Renal cortex interstitium (tissue), 11 donors: ENCODE measurements around the gene TBC1D2B. TPM values are rescaled to one million over a fixed set of nuclear protein-coding genes. Genes with fewer than 3 reads are reported as not detected.

Experiments
- DNase-seq, 11 donors: peaks; one replicate each; pipeline ENCODE4 v3.0.0-alpha.2; 2013; ENCODE audit warnings: low read depth in 9 of 11, low spot score in 4 of 11; ENCODE audit errors: extremely low read depth in 1 of 11
- polyA plus RNA-seq, 3 donors: library from polyadenylated mRNA; unstranded; fragments of 120-200 nt; gene quantifications; one replicate each; pipeline ENCODE4 v1.2.1, GENCODE V29; 2013; ENCODE audit not compliant: insufficient read length in 3 of 3

TBC1D2B gene
- polyA plus RNA-seq, 3 donors = 27.7 to 30.5 (median 29.8) TPM

DNA sequence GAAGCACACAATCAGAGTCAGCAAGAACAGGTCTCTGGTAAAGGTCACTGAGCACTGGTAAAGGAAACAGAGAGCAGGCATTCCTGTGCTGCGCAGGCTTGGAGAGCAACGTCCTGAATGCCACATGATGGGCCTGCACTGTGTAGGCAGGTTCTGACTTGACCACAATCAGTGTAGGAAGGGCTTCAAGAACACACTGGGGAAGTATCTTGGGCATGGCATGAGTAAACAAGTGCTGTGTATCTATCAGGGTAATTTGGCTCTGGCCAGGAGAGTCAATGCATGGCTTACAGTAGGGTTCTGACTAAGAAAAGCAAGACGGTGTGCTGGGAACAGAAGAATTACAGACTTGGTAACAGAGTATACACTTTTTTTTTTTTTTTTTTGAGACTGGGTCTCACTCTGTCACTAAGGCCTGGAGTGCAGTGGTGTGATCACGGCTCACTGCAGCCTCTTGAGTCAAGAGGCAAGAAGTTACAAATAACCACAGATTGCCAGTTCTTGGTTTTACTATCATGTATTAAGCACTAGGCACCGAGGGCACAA is 30.6 kb downstream of the TBC1D2B start:
- DNase-seq = no peak

DNA sequence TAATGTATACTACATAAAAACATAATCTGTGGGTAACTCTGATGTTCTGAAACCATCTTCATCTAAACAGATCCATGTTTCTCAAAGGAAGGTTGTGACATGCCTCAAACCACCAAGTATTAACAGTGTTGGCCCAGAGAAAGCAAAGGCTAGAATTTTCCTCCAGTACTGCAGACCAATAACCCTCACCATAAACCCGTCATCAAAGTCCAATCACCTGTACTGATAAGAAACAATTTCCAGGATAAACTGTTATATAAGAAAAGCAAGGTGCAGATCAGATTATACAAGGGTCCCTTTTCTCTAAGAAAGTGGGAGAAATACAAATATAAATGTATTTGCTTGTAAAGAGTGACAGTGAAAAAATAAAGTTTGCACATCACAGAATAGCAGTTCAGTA is 32.3 kb downstream of the TBC1D2B start:
- DNase-seq = no peak

DNA sequence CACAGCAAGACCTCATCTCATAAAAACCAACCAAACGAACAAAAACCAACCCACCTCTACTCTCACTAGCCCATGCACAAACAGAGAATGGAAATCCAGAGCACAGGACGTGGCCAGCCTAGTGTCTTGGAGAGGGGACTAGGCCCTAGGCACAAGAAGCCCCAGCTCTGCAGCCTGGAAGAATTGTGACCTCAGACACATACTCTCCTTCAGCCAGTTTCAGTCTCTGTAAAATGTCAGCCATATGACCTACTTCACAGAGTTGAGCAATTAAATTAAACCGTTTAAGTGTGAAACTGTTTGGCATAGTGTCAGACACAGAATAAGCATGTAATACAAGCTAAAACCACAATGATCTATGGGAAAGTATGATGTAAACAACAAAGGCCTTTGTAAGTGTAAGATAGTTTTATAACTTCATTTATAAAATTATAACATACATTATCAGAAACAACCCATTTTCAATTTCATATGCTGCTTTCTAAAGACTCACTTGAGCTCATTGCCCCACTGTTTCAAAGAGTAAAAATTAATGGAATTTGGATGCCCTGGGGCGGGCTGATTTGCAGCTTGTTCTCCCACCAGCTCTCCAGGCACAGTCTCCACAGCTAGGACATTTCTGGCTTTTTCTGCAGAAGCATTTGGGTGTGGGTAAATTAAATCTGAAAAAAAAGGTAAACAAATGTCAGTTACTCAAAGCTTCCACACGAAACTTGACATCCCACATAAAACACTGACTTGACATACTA is 32.9 kb downstream of the TBC1D2B start:
- no peak for DNase-seq

GRCh38 chr15:78041946-78042345 is 35.6 kb downstream of the TBC1D2B start:
- DNase-seq = no peak

- no peak for DNase-seq
Measured at GRCh38 chr15:78040653-78041244, 36.8 kb downstream of the TBC1D2B start.

- no peak for DNase-seq
Measured at GRCh38 chr15:78038585-78039247, 38.8 kb downstream of the TBC1D2B start.

DNA sequence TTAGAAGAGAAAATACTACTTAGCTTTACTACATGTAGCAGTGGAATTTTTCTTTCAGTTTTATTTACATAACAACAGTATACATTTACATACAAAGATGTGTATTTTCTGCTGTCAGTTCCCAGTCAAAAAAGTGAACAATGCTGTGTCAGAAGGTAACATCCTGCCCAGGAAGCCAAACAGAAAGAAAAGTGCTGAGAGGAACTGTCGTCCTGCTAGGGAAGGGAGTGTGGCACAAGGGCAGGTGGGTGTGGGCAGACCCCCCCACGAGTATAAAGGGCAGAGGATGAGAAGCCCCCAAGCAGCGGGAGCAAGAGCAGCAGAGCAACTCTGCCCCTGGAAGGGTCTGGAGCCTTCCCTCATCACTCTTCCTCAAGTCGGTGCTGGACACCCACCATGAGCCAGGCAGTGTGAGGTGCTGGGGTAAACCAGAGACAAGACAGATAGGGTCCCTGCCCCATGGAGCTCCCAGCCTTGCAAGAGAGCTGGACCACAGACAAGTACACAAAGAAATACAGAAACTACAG is 39.7 kb downstream of the TBC1D2B start:
- no peak for DNase-seq

- DNase-seq = no peak
Measured at GRCh38 chr15:78037328-78037727, 40.2 kb downstream of the TBC1D2B start.

- no peak for DNase-seq
Measured at GRCh38 chr15:78035861-78036476, 41.5 kb downstream of the TBC1D2B start.

GRCh38 chr15:78035321-78035751 is 42.2 kb downstream of the TBC1D2B start:
- DNase-seq = no peak

- peak in 5 of 11 donors; percentile 39 to 67 (median 59) for DNase-seq
Measured at GRCh38 chr15:78034495-78035191, 42.9 kb downstream of the TBC1D2B start.

- DNase-seq = no peak
Measured at GRCh38 chr15:78033864-78034263, 43.6 kb downstream of the TBC1D2B start.

GRCh38 chr15:78032671-78033070 is 44.8 kb downstream of the TBC1D2B start:
- no peak for DNase-seq

GRCh38 chr15:78024883-78025282 is 52.6 kb downstream of the TBC1D2B start:
- no peak for DNase-seq

DNA sequence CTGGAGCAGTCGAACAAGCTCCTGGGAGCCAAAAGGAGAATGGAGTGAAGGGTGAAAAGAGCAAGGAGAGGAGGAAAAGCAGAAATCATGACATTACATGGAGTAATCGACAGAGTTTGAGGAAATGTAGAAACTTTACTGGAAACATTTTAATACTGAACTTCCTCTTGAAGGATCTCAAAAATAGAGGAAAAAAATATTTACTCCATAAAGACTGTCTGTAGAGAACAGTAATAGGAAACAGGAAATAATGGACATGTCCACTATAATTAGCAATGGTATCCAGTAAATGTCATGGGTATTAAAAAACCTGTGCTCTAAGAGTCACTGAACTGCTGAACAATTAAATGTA is 53.0 kb downstream of the TBC1D2B start:
- DNase-seq = no peak

DNA sequence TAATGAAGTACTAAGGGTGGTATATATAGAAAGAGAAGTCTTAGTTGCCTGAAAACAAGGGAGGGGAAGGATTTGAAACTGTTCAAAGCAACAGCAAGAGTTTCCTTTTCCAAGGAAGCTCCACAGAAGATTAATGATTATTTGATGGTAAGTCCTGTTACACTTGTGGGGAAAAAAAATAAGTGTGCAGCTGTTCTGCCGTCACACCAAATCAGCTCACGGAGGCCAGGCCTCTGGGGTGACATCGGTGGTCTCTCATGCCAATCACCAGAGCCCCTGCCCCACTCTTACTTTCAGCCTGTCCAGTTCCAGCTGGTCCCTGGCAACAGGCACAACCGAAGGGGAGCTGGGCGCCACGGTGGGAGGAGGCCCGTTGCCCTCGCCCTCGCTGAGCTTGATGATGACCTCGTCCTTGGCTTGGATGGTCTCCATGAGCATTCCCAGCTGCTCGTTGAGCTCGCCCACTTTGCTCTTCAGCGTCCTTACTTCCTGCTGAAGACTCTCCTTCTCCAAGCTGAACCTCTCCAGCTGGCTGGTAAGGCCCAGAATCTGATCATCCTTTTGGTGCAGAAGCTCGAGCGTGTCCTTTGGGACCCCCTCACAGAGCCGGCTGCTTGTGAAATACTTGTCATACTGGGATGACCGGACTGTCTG is 53.5 kb downstream of the TBC1D2B start:
- DNase-seq = peak in 5 of 11 donors; percentile 45 to 64 (median 50)

DNA sequence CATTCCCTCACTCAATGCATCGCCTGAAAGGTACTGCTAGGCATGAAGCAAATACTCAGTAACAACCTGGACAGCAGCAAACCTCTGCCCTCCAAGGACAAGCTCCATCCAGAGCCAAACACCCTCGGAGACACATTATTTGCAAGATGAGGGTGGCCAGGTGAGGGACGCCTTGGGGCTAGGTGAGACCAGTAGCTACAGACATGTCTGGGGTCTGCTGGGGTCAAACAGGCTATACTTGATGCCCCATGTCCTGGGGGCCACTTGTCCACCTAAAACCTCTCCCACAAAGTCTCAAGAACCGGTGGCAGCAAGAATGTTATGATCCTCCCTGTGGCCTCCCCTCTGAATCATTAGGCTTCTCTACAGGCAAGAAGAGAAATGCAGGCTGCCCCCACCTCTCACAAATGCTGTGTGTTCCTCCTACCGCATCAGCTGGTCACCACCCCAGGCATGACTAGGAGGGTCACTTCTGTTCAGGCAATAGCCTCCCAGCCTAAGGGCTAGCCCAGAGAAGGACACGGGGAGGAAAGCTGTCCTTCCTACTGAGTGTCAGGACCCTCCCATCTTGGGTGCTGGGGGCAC is 54.3 kb downstream of the TBC1D2B start:
- no peak for DNase-seq

DNA sequence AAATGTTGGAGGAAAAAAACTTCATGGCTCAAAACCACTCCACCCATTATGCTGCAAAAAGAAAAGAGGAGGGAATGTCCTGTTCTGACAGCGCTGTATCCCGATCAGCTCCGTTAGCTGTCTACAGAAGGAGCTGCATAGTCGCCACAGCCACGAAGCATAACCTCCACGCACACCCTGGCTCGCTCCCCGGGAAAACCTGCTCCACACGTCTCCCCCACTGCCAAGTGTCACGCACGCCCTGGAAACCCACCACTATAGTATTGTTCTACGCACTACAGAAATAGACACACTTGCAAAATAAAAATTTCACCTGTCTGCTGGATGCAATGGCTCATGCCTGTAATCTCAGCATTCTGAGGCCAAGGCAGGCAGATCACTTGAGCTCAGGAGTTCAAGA is 55.8 kb downstream of the TBC1D2B start:
- DNase-seq = no peak
